HEK293 (cell line): Measurements from ENCODE around the gene PRAMEF10.
"Not testable (repeated sequence)": the region's sequence is repeated elsewhere in the genome, so short reads cannot be mapped to it uniquely, and the experiment has no call there.

ENCODE experiments used
- BCL11A ChIP-seq: fragments of 450-650 bp; formaldehyde crosslinking; IDR thresholded peaks from 2 replicates; pipeline ENCODE4 v1.5.1; 2016; ENCODE audit warnings: low read depth, missing biosample characterization, missing genetic modification characterization
- GLI2 ChIP-seq: fragments of 450-650 bp; formaldehyde crosslinking; IDR thresholded peaks from 2 replicates; pipeline ENCODE4; 2017; ENCODE audit warnings: missing biosample characterization, missing genetic modification characterization, low read depth, borderline replicate concordance
- YY1 ChIP-seq: fragments of 450-650 bp; formaldehyde crosslinking; IDR thresholded peaks from 2 replicates; pipeline ENCODE4 v1.5.1; 2018; ENCODE audit warnings: missing biosample characterization, missing genetic modification characterization
- ZNF133 ChIP-seq: fragments of 450-650 bp; formaldehyde crosslinking; IDR thresholded peaks from 2 replicates; pipeline ENCODE4 v1.5.1; 2016; ENCODE audit warnings: missing biosample characterization, missing genetic modification characterization
- ZNF184 ChIP-seq: fragments of 450-650 bp; IDR thresholded peaks from 2 replicates; pipeline ENCODE4 v1.5.1; 2018; ENCODE audit warnings: missing biosample characterization, mild to moderate bottlenecking, missing genetic modification characterization
- ZNF274 ChIP-seq, 2 experiments: fragments of 200-500 bp in 1 of 2; fragments of 450-650 bp in 1 of 2; sonication (Bioruptor generic) in 1 of 2; formaldehyde crosslinking in 1 of 2; IDR thresholded peaks; 2 replicates each; pipeline versions ENCODE4 v1.5.1 to v1.6.1; 2014 to 2016; ENCODE audit warnings: borderline replicate concordance in 1 of 2, inconsistent platforms in 1 of 2, low read length in 1 of 2, missing biosample characterization in 1 of 2, missing genetic modification characterization in 1 of 2
- ZNF423 ChIP-seq: fragments of 450-650 bp; formaldehyde crosslinking; IDR thresholded peaks from 2 replicates; pipeline ENCODE4 v1.5.1; 2016; ENCODE audit warnings: missing biosample characterization, missing genetic modification characterization
- ZNF624 ChIP-seq: fragments of 450-650 bp; formaldehyde crosslinking; IDR thresholded peaks from 2 replicates; pipeline ENCODE4 v1.5.1; 2017; ENCODE audit warnings: missing biosample characterization, missing genetic modification characterization
- ZSCAN30 ChIP-seq: fragments of 450-650 bp; IDR thresholded peaks from 2 replicates; pipeline ENCODE4 v1.5.1; 2018; ENCODE audit warnings: missing biosample characterization, mild to moderate bottlenecking, missing genetic modification characterization, moderate library complexity
- TF ChIP-seq, protein P1 (sequence below): fragments of 450-650 bp; formaldehyde crosslinking; IDR thresholded peaks from 2 replicates; pipeline ENCODE4 v1.5.1; 2016; ENCODE audit warnings: missing biosample characterization, missing genetic modification characterization
- TF ChIP-seq, protein P2 (sequence below): fragments of 450-650 bp; formaldehyde crosslinking; IDR thresholded peaks from 2 replicates; pipeline ENCODE4 v1.5.1; 2016; ENCODE audit warnings: missing biosample characterization, missing genetic modification characterization
- TF ChIP-seq, protein P3 (sequence below): fragments of 450-650 bp; formaldehyde crosslinking; IDR thresholded peaks from 2 replicates; pipeline ENCODE4 v1.5.1; 2017; ENCODE audit warnings: missing biosample characterization, missing genetic modification characterization
- TF ChIP-seq, protein P4 (sequence below): fragments of 450-650 bp; formaldehyde crosslinking; IDR thresholded peaks from 2 replicates; pipeline ENCODE4 v1.5.0; 2017; ENCODE audit warnings: missing biosample characterization, missing genetic modification characterization, borderline replicate concordance

DNA sequence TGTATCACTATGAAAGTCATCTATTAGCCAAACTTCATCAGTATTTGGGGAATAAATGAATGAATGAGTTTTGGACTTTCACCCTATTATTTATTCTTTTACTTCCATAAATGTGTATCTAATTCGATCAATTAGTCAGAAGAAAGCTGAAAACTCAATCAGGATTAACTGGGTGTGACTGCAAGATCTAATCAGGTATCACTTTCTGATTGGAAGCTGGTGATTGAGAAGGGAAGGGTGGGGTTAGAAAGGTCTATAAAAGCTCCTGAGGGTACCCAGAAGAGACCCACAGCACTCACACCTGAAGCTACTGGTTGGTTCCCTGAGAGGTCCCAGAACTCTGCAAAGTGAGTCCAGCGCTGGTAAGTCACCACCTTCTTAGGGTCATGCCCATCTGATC is 41.3 kb downstream of the PRAMEF10 start, which contains the start of gene PRAMEF2:
- TF ChIP-seq, protein P1, sequence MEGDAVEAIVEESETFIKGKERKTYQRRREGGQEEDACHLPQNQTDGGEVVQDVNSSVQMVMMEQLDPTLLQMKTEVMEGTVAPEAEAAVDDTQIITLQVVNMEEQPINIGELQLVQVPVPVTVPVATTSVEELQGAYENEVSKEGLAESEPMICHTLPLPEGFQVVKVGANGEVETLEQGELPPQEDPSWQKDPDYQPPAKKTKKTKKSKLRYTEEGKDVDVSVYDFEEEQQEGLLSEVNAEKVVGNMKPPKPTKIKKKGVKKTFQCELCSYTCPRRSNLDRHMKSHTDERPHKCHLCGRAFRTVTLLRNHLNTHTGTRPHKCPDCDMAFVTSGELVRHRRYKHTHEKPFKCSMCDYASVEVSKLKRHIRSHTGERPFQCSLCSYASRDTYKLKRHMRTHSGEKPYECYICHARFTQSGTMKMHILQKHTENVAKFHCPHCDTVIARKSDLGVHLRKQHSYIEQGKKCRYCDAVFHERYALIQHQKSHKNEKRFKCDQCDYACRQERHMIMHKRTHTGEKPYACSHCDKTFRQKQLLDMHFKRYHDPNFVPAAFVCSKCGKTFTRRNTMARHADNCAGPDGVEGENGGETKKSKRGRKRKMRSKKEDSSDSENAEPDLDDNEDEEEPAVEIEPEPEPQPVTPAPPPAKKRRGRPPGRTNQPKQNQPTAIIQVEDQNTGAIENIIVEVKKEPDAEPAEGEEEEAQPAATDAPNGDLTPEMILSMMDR (tag by site-specific recombination), result not testable (repeated sequence)
- not testable (repeated sequence) for TF ChIP-seq ZNF274 (IDR thresholded peaks at IDR 0.05; ENCODE audit: low read length); ZNF274 (tag by site-specific recombination; IDR thresholded peaks at IDR 0.05; ENCODE audit: borderline replicate concordance); ZNF624 (tag by site-specific recombination); ZNF184 (tag by site-specific recombination); BCL11A (tag by site-specific recombination); YY1 (tag by site-specific recombination); ZNF133; ZSCAN30 (tag by site-specific recombination); GLI2 (tag by site-specific recombination); ZNF423 (tag by site-specific recombination)
- TF ChIP-seq, protein P2, sequence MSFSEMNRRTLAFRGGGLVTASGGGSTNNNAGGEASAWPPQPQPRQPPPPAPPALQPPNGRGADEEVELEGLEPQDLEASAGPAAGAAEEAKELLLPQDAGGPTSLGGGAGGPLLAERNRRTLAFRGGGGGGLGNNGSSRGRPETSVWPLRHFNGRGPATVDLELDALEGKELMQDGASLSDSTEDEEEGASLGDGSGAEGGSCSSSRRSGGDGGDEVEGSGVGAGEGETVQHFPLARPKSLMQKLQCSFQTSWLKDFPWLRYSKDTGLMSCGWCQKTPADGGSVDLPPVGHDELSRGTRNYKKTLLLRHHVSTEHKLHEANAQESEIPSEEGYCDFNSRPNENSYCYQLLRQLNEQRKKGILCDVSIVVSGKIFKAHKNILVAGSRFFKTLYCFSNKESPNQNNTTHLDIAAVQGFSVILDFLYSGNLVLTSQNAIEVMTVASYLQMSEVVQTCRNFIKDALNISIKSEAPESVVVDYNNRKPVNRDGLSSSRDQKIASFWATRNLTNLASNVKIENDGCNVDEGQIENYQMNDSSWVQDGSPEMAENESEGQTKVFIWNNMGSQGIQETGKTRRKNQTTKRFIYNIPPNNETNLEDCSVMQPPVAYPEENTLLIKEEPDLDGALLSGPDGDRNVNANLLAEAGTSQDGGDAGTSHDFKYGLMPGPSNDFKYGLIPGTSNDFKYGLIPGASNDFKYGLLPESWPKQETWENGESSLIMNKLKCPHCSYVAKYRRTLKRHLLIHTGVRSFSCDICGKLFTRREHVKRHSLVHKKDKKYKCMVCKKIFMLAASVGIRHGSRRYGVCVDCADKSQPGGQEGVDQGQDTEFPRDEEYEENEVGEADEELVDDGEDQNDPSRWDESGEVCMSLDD (tag by site-specific recombination), result not testable (repeated sequence)
- TF ChIP-seq, protein P3, sequence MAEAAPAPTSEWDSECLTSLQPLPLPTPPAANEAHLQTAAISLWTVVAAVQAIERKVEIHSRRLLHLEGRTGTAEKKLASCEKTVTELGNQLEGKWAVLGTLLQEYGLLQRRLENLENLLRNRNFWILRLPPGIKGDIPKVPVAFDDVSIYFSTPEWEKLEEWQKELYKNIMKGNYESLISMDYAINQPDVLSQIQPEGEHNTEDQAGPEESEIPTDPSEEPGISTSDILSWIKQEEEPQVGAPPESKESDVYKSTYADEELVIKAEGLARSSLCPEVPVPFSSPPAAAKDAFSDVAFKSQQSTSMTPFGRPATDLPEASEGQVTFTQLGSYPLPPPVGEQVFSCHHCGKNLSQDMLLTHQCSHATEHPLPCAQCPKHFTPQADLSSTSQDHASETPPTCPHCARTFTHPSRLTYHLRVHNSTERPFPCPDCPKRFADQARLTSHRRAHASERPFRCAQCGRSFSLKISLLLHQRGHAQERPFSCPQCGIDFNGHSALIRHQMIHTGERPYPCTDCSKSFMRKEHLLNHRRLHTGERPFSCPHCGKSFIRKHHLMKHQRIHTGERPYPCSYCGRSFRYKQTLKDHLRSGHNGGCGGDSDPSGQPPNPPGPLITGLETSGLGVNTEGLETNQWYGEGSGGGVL (tag by site-specific recombination), result not testable (repeated sequence)
- TF ChIP-seq, protein P4, sequence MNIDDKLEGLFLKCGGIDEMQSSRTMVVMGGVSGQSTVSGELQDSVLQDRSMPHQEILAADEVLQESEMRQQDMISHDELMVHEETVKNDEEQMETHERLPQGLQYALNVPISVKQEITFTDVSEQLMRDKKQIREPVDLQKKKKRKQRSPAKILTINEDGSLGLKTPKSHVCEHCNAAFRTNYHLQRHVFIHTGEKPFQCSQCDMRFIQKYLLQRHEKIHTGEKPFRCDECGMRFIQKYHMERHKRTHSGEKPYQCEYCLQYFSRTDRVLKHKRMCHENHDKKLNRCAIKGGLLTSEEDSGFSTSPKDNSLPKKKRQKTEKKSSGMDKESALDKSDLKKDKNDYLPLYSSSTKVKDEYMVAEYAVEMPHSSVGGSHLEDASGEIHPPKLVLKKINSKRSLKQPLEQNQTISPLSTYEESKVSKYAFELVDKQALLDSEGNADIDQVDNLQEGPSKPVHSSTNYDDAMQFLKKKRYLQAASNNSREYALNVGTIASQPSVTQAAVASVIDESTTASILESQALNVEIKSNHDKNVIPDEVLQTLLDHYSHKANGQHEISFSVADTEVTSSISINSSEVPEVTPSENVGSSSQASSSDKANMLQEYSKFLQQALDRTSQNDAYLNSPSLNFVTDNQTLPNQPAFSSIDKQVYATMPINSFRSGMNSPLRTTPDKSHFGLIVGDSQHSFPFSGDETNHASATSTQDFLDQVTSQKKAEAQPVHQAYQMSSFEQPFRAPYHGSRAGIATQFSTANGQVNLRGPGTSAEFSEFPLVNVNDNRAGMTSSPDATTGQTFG, result not testable (repeated sequence)
